Ovary (tissue), 9 donors: Measurements from ENCODE around the gene MACROH2A2. TPM values are rescaled to one million over a fixed set of nuclear protein-coding genes. Genes with fewer than 3 reads are reported as not detected.

Experiments used
- DNase-seq, 5 donors: peaks; one replicate each; pipeline ENCODE4 v3.0.0-alpha.2; 2019 to 2020
- H3K27ac ChIP-seq, 2 donors: fragments of 200-600 bp; one replicate each; pipeline versions ENCODE4 v1.5.1 to v1.8.0; 2019 to 2022
- H3K27me3 ChIP-seq: fragments of 200-600 bp; one replicate; pipeline ENCODE4 v1.8.0; 2022
- H3K36me3 ChIP-seq: fragments of 200-600 bp; sonication (generic); one replicate; pipeline ENCODE4 v1.5.1; 2019
- H3K4me1 ChIP-seq: one replicate; pipeline ENCODE4 v1.8.1; 2013; ENCODE audit warnings: mild to moderate bottlenecking, moderate library complexity; ENCODE audit not compliant: insufficient read depth
- H3K4me3 ChIP-seq: fragments of 200-600 bp; sonication (generic); one replicate; pipeline ENCODE4 v1.5.1; 2017
- H3K9me3 ChIP-seq, 2 donors: fragments of 200-600 bp in 1 of 2; sonication (generic) in 1 of 2; one replicate each; pipeline versions ENCODE4 v1.5.1 to v1.8.1; 2013 to 2019; ENCODE audit warnings: mild to moderate bottlenecking in 1 of 2, moderate library complexity in 1 of 2
- CTCF ChIP-seq, 3 donors: fragments of 450-650 bp in 2 of 3; fragments of 200-600 bp in 1 of 3; IDR thresholded peaks; one replicate each; pipeline versions ENCODE4 v1.5.1 to v1.8.0; 2016 to 2022; ENCODE audit warnings: antibody characterized with exemption in 3 of 3, mild to moderate bottlenecking in 1 of 3
- EP300 ChIP-seq: sonication (generic); formaldehyde crosslinking; IDR thresholded peaks from one replicate; pipeline ENCODE4 v1.6.1; 2017; ENCODE audit warnings: antibody characterized with exemption
- POLR2A ChIP-seq: fragments of 450-650 bp; IDR thresholded peaks from one replicate; pipeline ENCODE4 v1.6.1; 2017; ENCODE audit warnings: antibody characterized with exemption, mild to moderate bottlenecking, moderate library complexity
- WGBS, 3 donors: extraction: QIAGEN DNeasy Blood & Tissue Kit in 1 of 3; methylation state at CpG; one replicate each; pipeline versions ENCODE4 v1.1.5 to v1.1.7; 2013 to 2017; 5-methylcytosine and 5-hydroxymethylcytosine counted together
- intact Hi-C, 4 donors: fragments of 100-400 bp; cut with DNase I; formaldehyde crosslinking; loops; one replicate each; pipeline versions ENCODE4 v1.11.0 to v1.15.1; 2022 to 2023
- polyA plus RNA-seq, 2 donors: library from polyadenylated mRNA; stranded (reverse); fragments of 200-250 nt in 1 of 2; fragments of 350-450 nt in 1 of 2; fragmentation: Illumina TruSeq in 1 of 2; extraction: RNeasy Lipid Tissue Mini Kit (QIAGEN cat#74804) in 1 of 2; gene quantifications; one replicate each; pipeline ENCODE4 v1.2.3, GENCODE V29; 2013 to 2014
- total RNA-seq, 7 donors: library from RNA; depleted of rRNA in 2 of 7; stranded (reverse); fragments of >200 nt in 2 of 7; fragmentation: NEBNext Ultra II Directional in 3 of 7; extraction: Animal tissue kit (Norgen Biotek cat#: 25700) in 3 of 7; gene quantifications; one replicate each; pipeline versions ENCODE4 v1.1.0 to v1.2.4, GENCODE V29; 2016 to 2023
- donor health status: DM: no; HTN: no; CAD: no; lungs with moderate emphysema.
- donor health status: DM: no; HTN: no; CAD: no.
- donor health status: Bipolar disorder and iron deficiency.
- donor health status: DM: yes; HTN: yes; CAD: no.
- donor health status: DM: no; HTN: no; CAD: no.
- donor health status: DM: yes; HTN: yes; CAD: no.

MACROH2A2 gene
- total and polyA plus RNA-seq, 9 donors, result 6.3 to 24.6 (median 19.3) TPM

DNA sequence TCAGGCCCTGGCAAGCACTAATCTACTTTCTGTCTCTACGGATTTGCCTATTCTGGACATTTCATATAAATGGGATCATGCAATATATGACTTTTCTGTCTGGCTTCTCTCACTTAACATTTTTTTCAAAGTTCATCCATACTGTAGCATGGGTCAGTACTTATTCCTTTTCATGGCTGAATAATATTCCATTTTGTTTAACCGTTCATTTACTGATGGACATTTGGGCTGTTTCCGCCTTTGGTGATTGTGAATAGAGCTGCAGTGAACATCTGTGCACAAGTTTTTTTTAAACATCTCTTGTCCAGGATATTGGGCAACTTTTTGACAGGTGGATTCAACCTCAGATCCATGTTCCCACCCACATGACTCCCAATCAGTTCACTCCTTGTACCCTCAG, 49.0 kb downstream of the MACROH2A2 start:
- H3K27me3 ChIP-seq, result no peaks in the 10 kb centered on the region
- 78 to 85% (median 78%) methylated on average over 3 of the region's 3 CpGs for WGBS, 3 donors
- H3K27ac ChIP-seq, result no peak overlapping the region
- intact Hi-C loops, result no loop called here
- no peak overlapping the region for H3K4me3 ChIP-seq
- no peak for DNase-seq
- no peaks in the 10 kb centered on the region for H3K36me3 ChIP-seq
- TF ChIP-seq EP300 (no peak), POLR2A (no peak)
- H3K9me3 ChIP-seq, result no peaks in the 10 kb centered on the region
- no peaks in the 10 kb centered on the region for H3K4me1 ChIP-seq

DNA sequence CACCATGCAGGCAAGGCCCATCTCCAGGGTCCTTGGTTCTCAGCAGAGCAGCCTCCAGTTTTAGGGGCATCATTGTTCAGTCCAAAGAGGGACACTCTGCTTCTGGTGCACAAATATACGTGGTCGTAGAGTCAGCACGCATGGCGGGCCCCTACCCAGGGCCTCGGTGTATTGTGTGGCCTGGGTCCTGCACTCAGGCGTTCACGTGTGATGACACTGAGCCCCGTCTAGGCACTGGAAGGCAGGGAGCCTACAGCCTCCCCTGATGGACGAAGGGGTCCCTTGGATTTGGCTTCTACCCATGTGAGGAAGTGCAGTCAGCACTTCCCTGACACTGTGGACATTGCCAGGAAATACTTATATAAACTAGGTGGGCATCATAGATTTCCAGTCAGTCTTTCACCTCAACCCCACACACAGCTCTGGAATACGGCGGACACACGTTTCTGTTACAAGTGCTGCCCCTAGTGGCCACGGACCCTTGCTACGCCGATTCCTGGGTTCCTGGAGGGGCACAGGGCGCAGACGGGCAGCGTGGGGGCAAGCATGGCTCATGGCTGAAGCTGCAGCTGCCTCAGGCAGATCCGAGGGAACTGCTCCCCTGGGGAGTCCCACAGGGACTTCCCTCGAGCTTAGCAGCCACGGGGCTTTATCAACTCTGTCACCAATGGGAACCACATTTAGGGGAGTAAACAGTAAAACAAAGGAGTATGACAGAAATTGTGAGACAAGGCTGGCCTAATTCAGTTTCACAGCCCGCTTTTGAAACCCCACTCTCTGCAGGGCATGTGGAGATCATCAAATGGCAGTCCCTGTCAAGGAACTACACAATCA, 54.5 kb downstream of the MACROH2A2 start:
- TF ChIP-seq CTCF (IDR thresholded peaks at IDR 0.05) (no peak), EP300 (no peak), POLR2A (no peak)
- no peak for DNase-seq
- no peaks in the 10 kb centered on the region for H3K27me3 ChIP-seq
- H3K9me3 ChIP-seq, result no peaks in the 10 kb centered on the region
- H3K36me3 ChIP-seq, result no peaks in the 10 kb centered on the region
- no peaks in the 10 kb centered on the region for H3K4me1 ChIP-seq
- H3K4me3 ChIP-seq, result no peak overlapping the region
- intact Hi-C loops, result no loop called here
- WGBS, 3 donors, result 74 to 81% (median 76%) methylated on average over 21 to 22 of the region's 22 CpGs
- no peak overlapping the region for H3K27ac ChIP-seq

DNA sequence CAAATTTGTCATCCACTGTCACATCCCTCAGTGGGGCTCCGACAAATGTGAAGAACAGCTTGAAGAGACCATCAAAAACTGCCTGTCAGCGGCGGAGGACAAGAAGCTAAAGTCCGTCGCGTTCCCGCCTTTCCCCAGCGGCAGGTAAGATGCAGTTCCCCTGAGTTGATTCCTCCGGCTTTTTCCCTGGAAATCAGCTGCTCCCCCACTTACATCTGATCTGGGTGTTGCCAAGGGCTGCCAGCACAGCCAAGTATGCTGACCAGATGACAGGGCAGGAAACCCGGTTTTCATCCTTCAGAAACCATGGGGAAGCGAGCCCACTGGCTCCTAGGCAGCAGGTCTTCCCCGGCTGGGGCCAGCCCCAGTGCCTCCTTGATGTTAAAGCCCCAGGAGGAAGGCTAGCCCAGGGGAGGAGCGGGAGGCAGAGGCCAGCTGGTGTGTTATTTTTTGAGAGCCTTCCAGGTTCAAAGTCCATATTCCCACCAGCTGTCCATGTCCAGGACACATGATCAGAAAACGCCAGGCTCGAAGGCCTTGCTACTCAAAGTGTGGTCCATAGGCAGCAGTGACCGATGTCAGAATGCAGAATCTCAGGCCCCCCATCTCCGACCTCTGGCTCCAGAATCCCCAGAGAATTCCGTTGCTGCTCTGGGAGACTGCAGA, 56.6 kb downstream of the MACROH2A2 start:
- DNase-seq, result no peak
- Histone ChIP-seq H3K4me1 (no peaks in the 10 kb centered on the region), H3K36me3 (no peaks in the 10 kb centered on the region), H3K27ac (no peak overlapping the region), H3K4me3 (no peak overlapping the region), H3K27me3 (no peaks in the 10 kb centered on the region), H3K9me3 (no peaks in the 10 kb centered on the region)
- WGBS, 3 donors, result 78 to 84% (median 81%) methylated on average over 18 of the region's 18 CpGs
- TF ChIP-seq EP300 (no peak), POLR2A (no peak)
- intact Hi-C loops, result no loop called here

- no peaks in the 10 kb centered on the region for H3K36me3 ChIP-seq
- no peak for DNase-seq
- WGBS, 3 donors, result 85 to 91% (median 87%) methylated on average over 22 of the region's 22 CpGs
Measured at GRCh38 chr10:70111496-70111895, 58.9 kb downstream of the MACROH2A2 start.

GRCh38 chr10:70112071-70112470, 59.4 kb downstream of the MACROH2A2 start:
- Histone ChIP-seq H3K4me3 (no peak overlapping the region), H3K27ac (no peak overlapping the region), H3K27me3 (no peaks in the 10 kb centered on the region), H3K9me3 (no peaks in the 10 kb centered on the region), H3K4me1 (no peaks in the 10 kb centered on the region), H3K36me3 (no peaks in the 10 kb centered on the region)
- 74 to 88% (median 86%) methylated on average over 8 of the region's 8 CpGs for WGBS, 3 donors
- DNase-seq, result no peak
- intact Hi-C loops, result no loop called here
- TF ChIP-seq CTCF (IDR thresholded peaks at IDR 0.05) (no peak), POLR2A (no peak), EP300 (no peak)

More at GRCh38 chr10:70111496-70111895, 58.9 kb downstream of the MACROH2A2 start:
- no peak overlapping the region for H3K27ac ChIP-seq
- no peaks in the 10 kb centered on the region for H3K27me3 ChIP-seq
- H3K4me3 ChIP-seq, result no peak overlapping the region
- H3K4me1 ChIP-seq, result no peaks in the 10 kb centered on the region
- intact Hi-C loops, result no loop called here
- TF ChIP-seq CTCF (IDR thresholded peaks at IDR 0.05), result no peak
- no peak for TF ChIP-seq EP300
- TF ChIP-seq POLR2A, result no peak
- no peaks in the 10 kb centered on the region for H3K9me3 ChIP-seq
